Trophoblast cell (in vitro differentiated cells and primary cell): ENCODE results near the gene NRP2.
A peak's percentile ranks its signal among the peaks of the same experiment; 100 is the strongest.

Source experiments
- DNase-seq, 2 donors: peaks; one replicate each; pipeline ENCODE4 v3.0.0-alpha.2; 2016
- H2AFZ ChIP-seq: 2 replicates; pipeline ENCODE4 v1.6.1; 2013; ENCODE audit warnings: low read length, moderate library complexity, mild to moderate bottlenecking; ENCODE audit not compliant: insufficient read depth, poor library complexity
- H2AK5ac ChIP-seq: 2 replicates; pipeline ENCODE4 v1.6.1; 2013; ENCODE audit warnings: mild to moderate bottlenecking, low read length
- H2BK120ac ChIP-seq: 2 replicates; pipeline ENCODE4 v1.6.1; 2013; ENCODE audit warnings: low read length, mild to moderate bottlenecking, moderate library complexity; ENCODE audit not compliant: insufficient read depth, poor library complexity
- H2BK12ac ChIP-seq: 2 replicates; pipeline ENCODE4 v1.6.1; 2013; ENCODE audit warnings: mild to moderate bottlenecking, low read length, moderate library complexity
- H2BK5ac ChIP-seq: 2 replicates; pipeline ENCODE4 v1.6.1; 2013; ENCODE audit warnings: low read length, low read depth, moderate library complexity, mild to moderate bottlenecking; ENCODE audit not compliant: poor library complexity
- H3K14ac ChIP-seq: 2 replicates; pipeline ENCODE4 v1.6.1; 2013; ENCODE audit warnings: mild to moderate bottlenecking, low read length
- H3K18ac ChIP-seq: 2 replicates; pipeline ENCODE4 v1.6.1; 2013; ENCODE audit warnings: mild to moderate bottlenecking, low read length
- H3K23ac ChIP-seq: 2 replicates; pipeline ENCODE4 v1.6.1; 2013; ENCODE audit warnings: low read length
- H3K27ac ChIP-seq: 2 replicates; pipeline ENCODE4 v1.5.1; 2013; ENCODE audit warnings: low read depth, mild to moderate bottlenecking, inconsistent platforms, low read length, moderate library complexity
- H3K27me3 ChIP-seq: 2 replicates; pipeline ENCODE4 v1.6.1; 2013; ENCODE audit warnings: inconsistent platforms, mild to moderate bottlenecking, low read length, moderate library complexity; ENCODE audit not compliant: insufficient read depth
- H3K36me3 ChIP-seq, 2 experiments: 1 replicate in 1 of 2; 2 replicates in 1 of 2; pipeline ENCODE4 v1.6.1; 2013; ENCODE audit warnings: low read length in 2 of 2, mild to moderate bottlenecking in 2 of 2, moderate library complexity in 1 of 2; ENCODE audit not compliant: insufficient read depth in 2 of 2, control insufficient read depth in 1 of 2
- H3K4ac ChIP-seq: 2 replicates; pipeline ENCODE4 v1.6.1; 2013; ENCODE audit warnings: low read depth, mild to moderate bottlenecking, low read length, moderate library complexity
- H3K4me1 ChIP-seq, 2 experiments: 1 replicate in 1 of 2; 2 replicates in 1 of 2; pipeline ENCODE4 v1.6.1; 2013; ENCODE audit warnings: low read length in 2 of 2, mild to moderate bottlenecking in 2 of 2, moderate library complexity in 1 of 2; ENCODE audit not compliant: insufficient read depth in 2 of 2, control insufficient read depth in 1 of 2
- H3K4me2 ChIP-seq: 2 replicates; pipeline ENCODE4 v1.6.1; 2013; ENCODE audit warnings: inconsistent platforms, mild to moderate bottlenecking, low read length, moderate library complexity
- H3K4me3 ChIP-seq: 2 replicates; pipeline ENCODE4 v1.5.1; 2013; ENCODE audit warnings: mild to moderate bottlenecking, low read depth, low read length, inconsistent platforms
- H3K79me1 ChIP-seq: one replicate; pipeline ENCODE4 v1.6.1; 2013; ENCODE audit warnings: low read length
- H3K79me2 ChIP-seq: 2 replicates; pipeline ENCODE4 v1.6.1; 2013; ENCODE audit warnings: low read length, mild to moderate bottlenecking; ENCODE audit not compliant: control insufficient read depth, insufficient read depth, poor library complexity
- H3K9ac ChIP-seq: 2 replicates; pipeline ENCODE4 v1.6.1; 2013; ENCODE audit warnings: mild to moderate bottlenecking, low read length
- H3K9me3 ChIP-seq: 2 replicates; pipeline ENCODE4 v1.6.1; 2013; ENCODE audit warnings: low read depth, mild to moderate bottlenecking, control low read depth, inconsistent platforms, low read length; ENCODE audit not compliant: insufficient read depth
- H4K12ac ChIP-seq: 2 replicates; pipeline ENCODE4 v1.6.1; 2013; ENCODE audit warnings: low read depth, mild to moderate bottlenecking, low read length, moderate library complexity
- H4K8ac ChIP-seq: 2 replicates; pipeline ENCODE4 v1.6.1; 2013; ENCODE audit warnings: low read depth, mild to moderate bottlenecking, low read length, moderate library complexity
- H4K91ac ChIP-seq: one replicate; pipeline ENCODE4 v1.6.1; 2013; ENCODE audit warnings: low read depth, mild to moderate bottlenecking, low read length, moderate library complexity
- WGBS: extraction: QIAGEN DNeasy Blood & Tissue Kit; methylation state at CpG from one replicate; pipeline ENCODE4 v1.1.7; 2013; ENCODE audit warnings: missing lambda C conversion rate; ENCODE audit not compliant: insufficient read length, insufficient coverage; ENCODE audit errors: extremely low coverage; 5-methylcytosine and 5-hydroxymethylcytosine counted together

Gene NRP2

DNA sequence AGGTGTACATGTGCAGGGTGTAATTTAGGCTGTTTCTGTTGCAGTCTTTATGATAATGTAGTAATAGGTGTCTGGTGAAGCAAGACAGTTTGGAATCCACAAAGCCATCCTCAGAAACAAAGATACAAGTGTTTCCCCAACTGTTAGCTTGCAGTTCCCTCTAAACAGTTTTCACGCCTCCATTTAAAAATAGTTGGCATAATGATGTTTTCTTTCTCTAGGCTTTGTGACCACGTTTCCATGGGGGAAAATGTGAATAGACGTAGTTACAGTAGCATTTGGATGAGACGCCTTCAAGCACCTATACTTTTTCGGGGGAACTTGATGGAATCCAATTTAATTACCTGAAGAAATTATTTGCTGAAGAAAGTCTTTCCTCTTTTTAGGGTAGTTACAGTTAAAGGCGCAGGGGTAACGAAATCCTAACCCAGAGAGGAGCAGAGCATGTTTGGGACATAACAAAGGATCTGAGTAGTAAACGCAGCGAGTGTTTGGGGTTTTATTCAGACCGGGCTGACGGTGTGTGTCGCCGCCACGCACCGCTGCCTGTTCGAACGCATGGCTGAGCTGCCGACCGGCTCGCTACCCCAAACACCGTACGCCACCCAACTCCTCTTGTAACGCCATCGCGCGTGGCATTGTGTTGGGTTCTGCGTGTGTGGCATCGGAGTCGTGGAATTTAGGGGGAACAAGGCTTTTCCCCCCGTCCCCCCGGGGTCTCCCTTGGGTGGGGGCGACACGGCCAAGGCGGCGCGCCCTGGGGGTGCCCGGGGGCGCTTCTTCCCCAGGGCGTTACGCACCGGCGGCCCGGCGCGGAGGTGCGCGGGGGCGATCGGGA, 681 bp upstream of the NRP2 start:
- no peak overlapping the region for H2AK5ac ChIP-seq
- no peak overlapping the region for H2BK5ac ChIP-seq
- peak overlapping the region; percentile 28 for H2AFZ ChIP-seq
- peak overlapping the region; percentile 47 for H4K8ac ChIP-seq
- no peak overlapping the region for H3K27ac ChIP-seq
- H3K23ac ChIP-seq: no peak overlapping the region
- peaks cover 17 to 36% of the 10 kb centered on the region in 2 experiments for H3K4me1 ChIP-seq
- H3K79me1 ChIP-seq: peaks cover 23% of the 10 kb centered on the region
- H3K9me3 ChIP-seq: peaks cover 3% of the 10 kb centered on the region
- peak overlapping the region; percentile 9 for H4K12ac ChIP-seq
- peaks cover 7% of the 10 kb centered on the region for H3K79me2 ChIP-seq
- no peak overlapping the region for H3K9ac ChIP-seq
- peak overlapping the region; percentile 72 for H3K14ac ChIP-seq
- H3K18ac ChIP-seq: peak overlapping the region; percentile 77
- no peaks in the 10 kb centered on the region for H3K27me3 ChIP-seq
- no peak overlapping the region for H3K4ac ChIP-seq
- no peak for DNase-seq
- no peaks in the 10 kb centered on the region for H3K36me3 ChIP-seq
- peak overlapping the region; percentile 41 for H4K91ac ChIP-seq
- H2BK12ac ChIP-seq: peak overlapping the region; percentile 16
- peak overlapping the region; percentile 66 for H3K4me2 ChIP-seq
- no peak overlapping the region for H2BK120ac ChIP-seq
- peak overlapping the region; percentile 74 for H3K4me3 ChIP-seq
- WGBS: no CpG with 5 or more reads among the region's 49 CpGs

- Histone ChIP-seq H3K79me1 (peaks cover 29% of the 10 kb centered on the region), H3K4me3 (peak overlapping the region; percentile 55), H3K36me3 (no peaks in the 10 kb centered on the region), H3K4ac (no peak overlapping the region), H3K14ac (no peak overlapping the region), H3K27ac (no peak overlapping the region), H3K23ac (no peak overlapping the region), H3K27me3 (no peaks in the 10 kb centered on the region), H3K4me1 (peaks cover 28 to 46% of the 10 kb centered on the region in 2 experiments), H2BK5ac (no peak overlapping the region), H2AFZ (no peak overlapping the region), H4K8ac (no peak overlapping the region), H3K79me2 (peaks cover 7% of the 10 kb centered on the region), H2AK5ac (no peak overlapping the region), H2BK12ac (no peak overlapping the region), H3K18ac (no peak overlapping the region), H3K9ac (no peak overlapping the region), H2BK120ac (no peak overlapping the region), H4K91ac (no peak overlapping the region), H3K4me2 (peak overlapping the region; percentile 66), H3K9me3 (peaks cover 3% of the 10 kb centered on the region), H4K12ac (no peak overlapping the region)
- DNase-seq: no peak
- WGBS: no CpG with 5 or more reads among the region's 10 CpGs
Observed at GRCh38 chr2:205682971-205683501, 735 bp downstream of the NRP2 start.

- H3K4me2 ChIP-seq: peak overlapping the region; percentile 66
- H2AK5ac ChIP-seq: no peak overlapping the region
- no peak overlapping the region for H2BK12ac ChIP-seq
- no peak overlapping the region for H4K91ac ChIP-seq
- peaks cover 7% of the 10 kb centered on the region for H3K79me2 ChIP-seq
- no peak overlapping the region for H3K4ac ChIP-seq
- no peaks in the 10 kb centered on the region for H3K27me3 ChIP-seq
- no peak overlapping the region for H3K14ac ChIP-seq
- no peak overlapping the region for H4K8ac ChIP-seq
- DNase-seq: peak in 1 of 2 donors; percentile 71
- no CpG with 5 or more reads among the region's 10 CpGs for WGBS
- no peaks in the 10 kb centered on the region for H3K36me3 ChIP-seq
- H3K79me1 ChIP-seq: peaks cover 29% of the 10 kb centered on the region
- no peak overlapping the region for H3K23ac ChIP-seq
- peaks cover 3% of the 10 kb centered on the region for H3K9me3 ChIP-seq
- H3K4me1 ChIP-seq: peaks cover 28 to 45% of the 10 kb centered on the region in 2 experiments
- peak overlapping the region; percentile 29 for H3K9ac ChIP-seq
- no peak overlapping the region for H4K12ac ChIP-seq
- H2AFZ ChIP-seq: no peak overlapping the region
- no peak overlapping the region for H2BK120ac ChIP-seq
- no peak overlapping the region for H3K27ac ChIP-seq
- H3K18ac ChIP-seq: no peak overlapping the region
- no peak overlapping the region for H2BK5ac ChIP-seq
- peak overlapping the region; percentile 77 for H3K4me3 ChIP-seq
Observed at GRCh38 chr2:205683502-205684367, 1.4 kb downstream of the NRP2 start.

GRCh38 chr2:205684871-205685313, 2.6 kb downstream of the NRP2 start:
- peak overlapping the region; percentile 33 for H3K14ac ChIP-seq
- no peak overlapping the region for H2AK5ac ChIP-seq
- H3K4me2 ChIP-seq: peak overlapping the region; percentile 66
- peak overlapping the region; percentile 58 for H2BK5ac ChIP-seq
- no peak for DNase-seq
- no peak overlapping the region for H4K12ac ChIP-seq
- H2AFZ ChIP-seq: peak overlapping the region; percentile 52
- peaks cover 7% of the 10 kb centered on the region for H3K79me2 ChIP-seq
- H3K9me3 ChIP-seq: peaks cover 3% of the 10 kb centered on the region
- H3K36me3 ChIP-seq: no peaks in the 10 kb centered on the region
- H3K23ac ChIP-seq: no peak overlapping the region
- H4K91ac ChIP-seq: peak overlapping the region; percentile 45
- peak overlapping the region; percentile 26 for H2BK120ac ChIP-seq
- no peak overlapping the region for H3K27ac ChIP-seq
- WGBS: no CpG with 5 or more reads among the region's 35 CpGs
- peaks cover 27% of the 10 kb centered on the region for H3K79me1 ChIP-seq
- H3K4ac ChIP-seq: peak overlapping the region; percentile 34
- peak overlapping the region; percentile 19 for H4K8ac ChIP-seq
- H3K4me1 ChIP-seq: peaks cover 28 to 39% of the 10 kb centered on the region in 2 experiments
- no peaks in the 10 kb centered on the region for H3K27me3 ChIP-seq
- H3K18ac ChIP-seq: peak overlapping the region; percentile 41
- no peak overlapping the region for H2BK12ac ChIP-seq
- no peak overlapping the region for H3K9ac ChIP-seq
- peak overlapping the region; percentile 77 for H3K4me3 ChIP-seq
